NCI-H2107 (cell line): ENCODE measurements around the gene RHOJ.
"Not testable (repeated sequence)": the region's sequence is repeated elsewhere in the genome, so short reads cannot be mapped to it uniquely, and the experiment has no call there.

Experiments used
- DNase-seq: peaks from one replicate; lab custom pipeline; 2025; lab: John Stamatoyannopoulos, UW

The RHOJ gene

GRCh38 chr14:63268771-63269170, 64.5 kb downstream of the RHOJ start:
- no peak for DNase-seq

- no peak for DNase-seq
Measured at GRCh38 chr14:63269561-63270225, 65.5 kb downstream of the RHOJ start.

DNA sequence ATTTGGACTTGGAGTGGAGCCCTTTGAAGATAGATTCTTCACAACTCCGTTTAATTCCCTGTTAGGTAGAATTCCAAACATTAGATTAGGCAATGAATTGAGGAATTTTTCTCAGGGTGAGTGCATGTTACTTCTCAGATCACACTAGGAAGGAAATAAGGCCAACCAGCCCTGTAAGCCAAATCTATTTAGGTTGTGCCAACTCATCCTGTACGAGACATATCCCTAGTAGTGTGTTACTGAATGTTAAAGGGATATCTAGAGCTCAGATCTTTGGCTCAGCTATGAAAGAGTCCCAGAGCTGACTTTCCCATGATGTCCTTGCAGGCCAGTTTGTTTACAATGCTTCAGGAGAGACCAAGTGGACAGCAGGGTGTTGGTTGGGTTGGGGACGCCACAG, 68.9 kb downstream of the RHOJ start:
- no peak for DNase-seq

GRCh38 chr14:63273717-63274655, 69.7 kb downstream of the RHOJ start:
- no peak for DNase-seq

- peak; percentile 97 for DNase-seq
Measured at GRCh38 chr14:63275611-63276010, 71.4 kb downstream of the RHOJ start.

- DNase-seq: no peak
Measured at GRCh38 chr14:63276016-63276415, 71.8 kb downstream of the RHOJ start.

DNA sequence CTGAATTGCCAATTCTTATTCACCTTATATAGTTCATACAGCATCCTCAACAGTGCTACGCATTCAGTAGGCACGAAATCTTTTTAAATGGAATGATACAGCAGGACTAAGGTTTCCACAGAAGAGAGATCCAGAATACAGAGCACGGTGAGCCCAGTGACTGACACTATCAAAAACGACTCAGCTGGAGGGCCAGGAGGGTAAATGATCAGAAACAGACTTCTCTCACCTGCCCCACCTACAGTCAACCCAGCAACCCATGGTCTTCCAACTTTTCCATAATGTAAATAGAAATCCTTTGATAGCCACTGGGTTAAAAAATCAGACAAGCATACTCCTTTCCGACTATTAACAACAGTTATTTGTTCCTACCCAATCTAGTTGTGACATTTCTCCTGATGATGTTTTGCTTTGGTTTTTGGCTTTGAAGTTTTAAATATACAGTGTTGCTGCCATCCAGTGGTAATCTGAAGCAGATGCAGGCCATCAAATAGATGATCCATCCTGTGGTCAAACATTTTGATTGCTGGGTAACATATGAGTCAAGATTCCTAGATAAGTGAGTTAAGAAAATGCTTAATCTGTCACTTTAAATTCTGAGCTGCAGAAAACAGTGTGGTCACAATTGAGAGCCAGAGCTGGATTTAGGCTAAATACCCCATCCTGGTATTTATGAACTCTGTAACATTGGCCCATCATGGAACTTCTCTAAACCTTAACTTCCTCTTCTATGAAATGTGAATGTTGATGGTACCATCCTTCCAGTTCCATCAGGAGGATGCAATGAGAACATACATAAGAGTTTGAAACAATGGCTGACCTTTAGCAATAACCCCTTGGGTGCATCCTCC, 72.5 kb downstream of the RHOJ start:
- DNase-seq: peak; percentile 83

DNA sequence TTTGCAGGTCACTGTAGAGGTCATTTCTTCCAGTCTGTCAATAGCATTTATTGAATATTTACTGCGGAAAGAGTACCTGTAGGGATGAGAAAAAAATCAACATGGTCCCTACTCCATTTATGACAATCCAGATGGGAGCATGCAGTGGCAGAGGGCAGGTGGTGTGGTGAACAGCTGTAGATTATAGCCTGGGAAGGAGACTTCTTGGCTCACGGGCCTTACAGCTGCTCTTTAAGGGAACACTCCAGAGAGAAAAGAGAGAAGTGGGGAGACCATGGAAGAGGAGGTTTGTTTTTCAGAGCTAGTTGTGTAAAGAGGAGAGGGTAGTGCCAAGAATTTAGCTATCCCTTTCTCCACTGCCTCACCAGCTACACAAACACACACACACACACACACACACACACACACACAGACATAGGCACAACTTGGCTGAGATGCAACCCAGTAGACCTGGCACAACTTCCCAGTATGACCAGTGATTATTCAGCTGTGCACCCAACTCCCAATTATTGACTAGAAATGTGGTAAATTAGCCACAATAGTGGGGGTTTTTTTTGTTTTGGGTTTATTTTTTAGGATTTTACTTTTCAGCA, 73.4 kb downstream of the RHOJ start:
- DNase-seq: peak; percentile 65

DNA sequence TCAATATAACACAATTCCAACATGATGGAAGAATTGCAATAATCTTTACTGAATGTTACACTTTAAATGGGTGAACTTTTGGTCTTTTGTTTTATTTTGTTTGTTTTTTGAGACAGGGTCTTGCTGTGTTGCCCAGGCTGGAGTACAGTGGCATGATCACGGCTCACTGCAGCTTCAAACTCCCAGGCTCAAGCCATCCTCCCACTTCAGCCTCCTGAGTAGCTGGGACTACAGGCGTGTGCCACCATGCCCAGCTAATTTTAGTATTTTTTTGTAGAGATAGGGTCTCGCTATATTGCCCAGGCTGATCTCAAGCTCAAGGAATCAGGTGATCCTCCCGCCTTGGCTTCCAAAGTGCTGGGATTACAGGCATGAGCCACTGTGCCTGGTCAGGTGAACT, 75.7 kb downstream of the RHOJ start:
- DNase-seq: not testable (repeated sequence)

- no peak for DNase-seq
Measured at GRCh38 chr14:63282997-63283883, 79.0 kb downstream of the RHOJ start.

- no peak for DNase-seq
Measured at GRCh38 chr14:63283884-63284248, 79.6 kb downstream of the RHOJ start.

DNA sequence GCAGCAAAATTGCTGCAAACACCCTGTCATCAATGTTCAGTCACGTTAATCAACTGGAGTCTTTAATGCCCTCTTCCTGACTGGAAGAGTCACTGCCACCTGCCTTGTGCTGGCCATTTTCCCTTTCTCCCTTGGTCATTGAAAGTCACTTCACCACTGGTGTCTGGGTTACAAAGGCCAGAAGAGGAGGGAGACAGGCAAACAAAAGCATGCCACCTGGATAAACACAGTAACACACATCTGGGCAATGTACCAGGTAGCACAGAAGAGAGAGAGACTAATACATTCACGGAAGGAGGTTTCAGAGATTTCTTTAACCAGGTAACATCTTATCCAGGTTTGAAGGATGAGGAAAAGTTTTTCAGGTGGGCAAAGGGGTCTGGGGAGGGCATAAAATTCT, 81.8 kb downstream of the RHOJ start:
- DNase-seq: peak; percentile 32

- DNase-seq: no peak
Measured at GRCh38 chr14:63287666-63288483, 83.6 kb downstream of the RHOJ start.

DNA sequence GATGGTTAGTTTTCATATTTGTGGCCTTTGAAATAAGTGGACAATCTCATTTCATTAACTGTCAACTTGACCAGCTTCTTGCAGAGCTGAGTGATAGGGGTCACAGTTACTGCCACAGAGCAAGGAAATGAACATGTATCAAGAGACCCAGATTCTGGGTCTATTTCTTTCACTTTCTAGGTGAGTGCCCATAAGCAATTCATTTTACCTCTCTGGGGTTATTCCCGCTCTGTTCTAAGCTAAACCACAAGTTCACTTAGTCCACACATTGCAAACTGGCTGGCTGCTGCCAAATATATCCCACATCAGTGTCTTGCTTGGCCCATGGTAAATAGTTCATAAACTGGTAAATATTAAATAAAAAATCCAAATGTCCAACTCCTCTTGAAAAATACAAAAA, 84.6 kb downstream of the RHOJ start:
- DNase-seq: no peak

GRCh38 chr14:63290741-63291430, 86.6 kb downstream of the RHOJ start:
- DNase-seq: no peak

GRCh38 chr14:63292805-63293204, 88.6 kb downstream of the RHOJ start:
- no peak for DNase-seq

GRCh38 chr14:63295231-63295685, 91.0 kb downstream of the RHOJ start:
- DNase-seq: no peak

DNA sequence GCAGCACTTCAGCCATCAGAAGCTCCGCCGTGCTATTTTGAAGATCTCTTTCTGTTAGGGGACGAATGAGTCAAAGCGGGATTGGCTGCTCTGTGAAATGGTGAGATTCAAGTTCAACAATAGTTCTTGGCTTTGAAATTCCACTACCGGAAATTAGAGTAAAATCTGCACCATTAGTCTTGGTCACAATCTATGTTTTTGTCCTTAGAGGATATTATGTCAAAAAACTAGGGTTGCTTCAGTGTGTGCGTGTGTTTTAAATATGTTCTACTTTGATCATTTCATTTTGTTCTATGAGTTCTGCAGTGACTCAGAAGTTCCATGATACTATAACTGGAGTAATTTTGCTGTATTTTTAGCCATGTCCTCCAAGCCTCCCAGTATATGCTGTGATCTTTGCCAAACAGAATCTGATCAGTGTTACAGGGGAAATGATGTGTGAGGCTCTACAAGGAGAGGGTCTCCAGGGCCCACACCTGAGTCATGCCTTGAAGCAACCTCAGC, 91.9 kb downstream of the RHOJ start:
- DNase-seq: no peak

GRCh38 chr14:63297372-63298063, 93.3 kb downstream of the RHOJ start:
- DNase-seq: no peak
